SKM-1 (cell line): Measurements from ENCODE around the gene BTRC.

Experiments
- DNase-seq: peaks from one replicate; lab custom pipeline; 2025; ENCODE audit not compliant: unreplicated experiment; lab: John Stamatoyannopoulos, UW

BTRC gene

GRCh38 chr10:101577121-101577871 is 223.3 kb downstream of the BTRC start:
- DNase-seq, result no peak

DNA sequence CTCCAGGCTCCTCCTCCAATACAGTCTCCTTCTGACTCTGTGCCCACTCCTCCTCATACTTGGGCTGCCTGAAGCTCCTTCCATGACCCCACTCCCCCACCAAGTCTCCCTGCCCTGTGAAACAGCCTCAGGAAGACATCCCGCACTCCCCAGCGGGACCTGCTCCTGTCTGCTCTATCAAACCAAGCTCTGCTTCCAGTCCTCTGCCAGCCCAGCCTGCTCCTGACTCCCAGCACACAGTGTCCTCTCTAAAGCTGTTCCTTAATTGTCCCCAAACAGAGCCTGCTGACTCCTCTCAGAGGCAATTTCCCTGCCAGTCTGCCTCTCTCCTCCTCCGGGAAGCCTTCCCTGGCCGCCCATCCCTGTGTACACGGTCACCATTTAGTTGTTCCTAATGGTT is 224.2 kb downstream of the BTRC start:
- DNase-seq, result no peak

DNA sequence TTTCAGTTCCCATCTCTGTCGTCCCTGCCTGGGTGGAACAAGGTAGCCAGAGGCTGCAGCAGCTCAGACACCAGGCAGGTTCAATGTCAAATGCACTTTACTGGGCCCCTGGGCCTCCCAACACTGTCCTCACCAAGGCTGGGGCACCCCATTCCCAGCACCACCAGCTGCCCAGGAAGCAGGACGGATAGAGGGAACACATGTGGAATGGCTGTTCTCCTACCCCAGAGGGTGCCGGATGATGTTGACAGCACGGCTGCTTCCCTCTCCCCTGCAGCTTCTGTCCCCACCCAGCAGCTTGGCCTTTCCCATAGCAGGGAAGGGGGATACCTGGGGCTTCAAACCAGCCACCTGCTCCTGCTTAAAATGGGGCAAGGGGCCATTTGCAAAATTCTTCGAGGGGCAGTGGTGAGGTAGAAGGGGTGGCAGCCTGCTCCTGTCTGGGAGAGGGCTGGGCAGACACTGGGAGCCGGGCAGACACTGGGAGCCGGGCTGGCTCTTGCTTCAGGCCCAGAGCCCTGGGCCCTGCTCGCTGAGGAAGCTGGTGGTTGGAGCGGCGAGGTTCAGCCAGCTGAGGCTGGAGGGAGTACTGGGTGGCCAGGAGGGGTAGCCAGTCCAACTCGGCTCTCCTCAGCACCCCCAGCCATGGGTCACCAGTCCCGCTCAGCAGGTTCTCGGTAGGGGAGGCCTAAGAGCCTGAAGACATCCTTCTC is 225.0 kb downstream of the BTRC start:
- DNase-seq, result no peak

GRCh38 chr10:101579516-101579870 is 225.5 kb downstream of the BTRC start:
- DNase-seq, result no peak

GRCh38 chr10:101580486-101581399 is 226.8 kb downstream of the BTRC start:
- DNase-seq, result no peak

GRCh38 chr10:101585841-101586240 is 231.9 kb downstream of the BTRC start:
- no peak for DNase-seq

DNA sequence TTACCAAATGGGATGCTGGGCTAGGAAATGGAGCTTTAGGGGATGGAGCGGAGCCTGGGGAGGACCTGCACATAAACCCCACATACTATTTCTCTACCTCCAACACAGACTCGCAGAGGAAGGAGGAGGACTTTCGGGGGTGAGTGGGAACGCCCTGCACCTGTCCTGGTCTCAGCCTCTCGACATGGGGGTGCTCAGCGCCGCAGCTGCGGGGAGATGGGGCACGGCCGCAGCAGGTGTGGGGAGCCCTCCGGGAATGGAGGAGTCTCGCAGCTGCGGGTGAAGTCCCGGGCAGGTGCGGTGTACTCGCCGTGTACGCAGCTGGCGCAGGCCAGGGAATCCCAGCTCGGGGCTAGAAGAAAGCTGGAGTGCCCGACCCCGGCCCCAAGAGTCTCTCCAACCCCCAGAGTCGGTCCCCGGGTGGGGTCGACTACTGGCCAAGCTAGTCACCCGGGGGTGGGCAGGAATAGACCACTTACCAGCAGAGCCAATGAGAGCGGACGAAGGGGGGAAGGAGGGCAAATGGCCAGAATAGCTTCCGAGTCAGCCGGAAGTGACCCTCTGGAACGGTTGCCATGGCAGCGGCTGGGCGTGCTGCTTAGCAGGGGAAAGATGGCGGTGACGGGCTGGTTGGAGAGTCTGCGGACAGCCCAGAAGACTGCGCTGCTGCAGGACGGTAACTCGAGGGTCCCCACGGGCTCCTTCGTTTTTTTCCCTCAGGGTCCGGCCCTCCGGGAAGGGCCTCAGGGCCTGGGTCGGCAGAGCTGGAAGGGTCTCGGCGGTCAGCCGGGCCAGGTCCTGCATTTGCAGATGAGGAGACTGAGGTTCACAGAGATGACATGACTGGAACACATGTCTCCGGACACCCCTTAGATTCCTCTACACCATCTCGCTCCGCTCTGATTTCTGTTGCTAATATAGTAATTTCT is 234.0 kb downstream of the BTRC start, which contains the start of the genes DPCD and POLL:
TSS of gene DPCD (plus strand) at position 597 of the 929 bp plus-strand sequence. CDS start at position 613, 16 bp downstream.
TSS of gene POLL (minus strand) at position 533 of the 929 bp plus-strand sequence. CDS start 897 bp downstream, outside the sequence.
- DNase-seq, result peak; percentile 82

DNA sequence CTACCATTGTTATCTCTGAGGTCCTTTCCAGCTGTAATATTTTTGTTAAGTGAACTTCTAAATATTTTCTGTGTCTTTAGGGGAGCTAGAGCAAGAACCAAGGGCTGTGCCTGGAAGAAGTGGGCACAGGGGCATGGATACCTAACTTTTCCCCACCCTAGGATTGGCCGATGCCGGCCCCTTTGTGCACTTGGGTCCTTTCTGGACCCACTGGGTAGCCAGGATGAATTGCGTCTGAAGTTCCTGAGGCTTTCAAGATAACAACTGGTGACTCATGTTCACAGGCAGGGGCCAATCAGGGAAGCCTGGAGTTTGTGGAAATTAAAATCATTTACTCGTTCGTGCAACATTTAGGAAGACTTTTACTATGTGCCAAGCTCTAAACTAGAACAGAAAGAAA is 234.9 kb downstream of the BTRC start:
- DNase-seq, result no peak

GRCh38 chr10:101593331-101593730 is 239.4 kb downstream of the BTRC start:
- peak; percentile 78 for DNase-seq

- no peak for DNase-seq
Observed at GRCh38 chr10:101595591-101596433, 241.8 kb downstream of the BTRC start.

- DNase-seq, result no peak
Observed at GRCh38 chr10:101597091-101597900, 243.3 kb downstream of the BTRC start.

DNA sequence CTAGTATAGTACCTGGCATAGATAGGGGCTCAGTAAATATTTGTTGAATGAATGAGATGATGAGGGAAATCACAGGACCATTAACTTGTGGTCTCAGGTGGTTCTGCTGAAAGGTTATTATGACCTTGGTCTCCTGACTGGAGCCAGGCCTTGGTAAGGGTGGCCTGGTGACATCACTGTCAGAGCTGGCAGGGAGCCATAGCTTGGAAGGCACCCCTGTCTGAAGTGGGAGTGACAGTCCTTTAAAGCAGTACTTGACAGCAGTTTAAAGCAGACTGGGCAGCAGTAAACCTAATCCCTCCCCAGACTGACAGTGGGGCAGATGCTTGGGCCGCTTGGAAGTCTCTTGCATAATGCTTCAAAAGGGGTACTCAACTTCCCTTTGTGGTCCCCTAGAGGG is 247.6 kb downstream of the BTRC start:
- DNase-seq, result no peak

DNA sequence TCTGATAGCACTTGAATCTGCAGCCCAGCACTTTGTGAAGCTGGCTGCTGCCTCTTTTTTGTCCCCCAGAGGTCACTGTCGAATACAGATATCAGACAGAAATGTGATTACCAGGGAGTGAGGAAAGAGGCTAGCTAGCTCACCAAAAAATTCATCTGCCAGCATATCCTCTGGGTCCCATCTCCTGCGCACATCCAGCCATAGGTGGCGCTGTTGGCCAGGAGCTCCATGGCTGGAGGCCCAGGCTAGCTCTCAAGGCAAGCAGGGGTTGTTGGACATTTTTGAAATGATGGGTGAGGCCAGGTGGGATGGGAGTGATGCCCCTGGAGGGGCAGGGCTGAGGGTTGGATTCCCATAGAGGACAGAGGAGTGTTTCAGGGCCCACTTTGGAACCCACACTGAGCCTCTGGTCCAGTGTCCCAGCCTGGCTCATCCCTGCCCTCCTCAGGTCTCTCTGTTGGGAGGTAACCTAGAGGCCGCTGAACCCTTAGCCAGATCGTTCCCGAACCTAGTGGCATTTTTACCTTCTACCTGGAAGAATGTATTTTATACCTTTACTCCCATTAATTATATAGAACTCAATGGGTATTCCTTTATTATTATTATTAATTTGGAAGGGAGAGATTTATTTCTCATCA is 248.9 kb downstream of the BTRC start:
- peak; percentile 64 for DNase-seq
